ENCODE measurements around the gene MICAL3.
A peak's percentile ranks its signal among the peaks of the same experiment; 100 is the strongest.

MICAL3 gene

DNA sequence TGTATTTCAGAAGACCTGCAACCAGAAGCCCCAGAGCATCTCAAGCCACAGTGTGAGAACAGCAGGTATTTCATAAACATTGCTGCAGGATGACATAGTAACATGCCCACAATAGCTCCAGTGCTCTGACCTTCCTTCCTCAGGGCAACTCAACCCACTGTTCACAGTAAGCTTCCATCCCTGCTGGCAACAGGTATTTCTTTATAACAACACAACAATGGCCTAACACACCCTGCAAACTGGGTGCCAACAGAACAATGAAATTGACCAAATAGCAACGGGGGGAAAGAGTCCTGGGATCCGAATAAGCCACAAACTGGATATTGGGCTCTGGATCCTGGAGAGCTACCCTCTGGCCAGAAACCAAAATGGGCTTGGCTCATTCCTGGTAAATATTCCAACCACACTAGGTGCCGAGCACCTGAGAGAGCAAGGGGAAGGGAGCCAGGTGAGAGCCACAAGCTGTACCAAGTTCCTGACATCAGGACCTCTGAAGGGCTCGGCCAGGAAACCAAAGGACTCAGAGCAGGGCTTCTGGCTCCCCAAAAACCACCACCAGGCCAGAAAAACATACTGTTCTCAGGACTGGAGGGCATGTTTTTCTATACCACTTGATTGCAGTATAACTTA is 99.5 kb downstream of the MICAL3 start:
- DNase-seq: no peak

DNA sequence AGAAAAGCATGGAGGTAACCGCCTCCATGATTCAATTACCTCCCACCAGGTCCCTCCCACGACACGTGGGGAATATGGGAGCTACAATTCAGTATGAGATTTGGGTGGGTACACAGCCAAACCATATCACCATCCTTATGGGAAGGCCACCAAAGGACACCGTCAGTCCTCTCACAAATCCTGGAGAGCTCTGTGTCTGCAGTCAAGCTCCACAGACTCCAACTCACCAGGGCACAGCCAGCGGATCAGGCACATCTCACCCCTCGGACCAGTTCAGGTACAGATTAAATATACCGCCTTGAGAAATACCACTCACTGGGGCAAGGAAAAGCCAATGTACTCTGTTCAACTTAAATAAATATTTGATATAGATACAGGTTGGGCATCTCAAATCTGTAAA is 100.3 kb downstream of the MICAL3 start:
- DNase-seq: no peak

DNA sequence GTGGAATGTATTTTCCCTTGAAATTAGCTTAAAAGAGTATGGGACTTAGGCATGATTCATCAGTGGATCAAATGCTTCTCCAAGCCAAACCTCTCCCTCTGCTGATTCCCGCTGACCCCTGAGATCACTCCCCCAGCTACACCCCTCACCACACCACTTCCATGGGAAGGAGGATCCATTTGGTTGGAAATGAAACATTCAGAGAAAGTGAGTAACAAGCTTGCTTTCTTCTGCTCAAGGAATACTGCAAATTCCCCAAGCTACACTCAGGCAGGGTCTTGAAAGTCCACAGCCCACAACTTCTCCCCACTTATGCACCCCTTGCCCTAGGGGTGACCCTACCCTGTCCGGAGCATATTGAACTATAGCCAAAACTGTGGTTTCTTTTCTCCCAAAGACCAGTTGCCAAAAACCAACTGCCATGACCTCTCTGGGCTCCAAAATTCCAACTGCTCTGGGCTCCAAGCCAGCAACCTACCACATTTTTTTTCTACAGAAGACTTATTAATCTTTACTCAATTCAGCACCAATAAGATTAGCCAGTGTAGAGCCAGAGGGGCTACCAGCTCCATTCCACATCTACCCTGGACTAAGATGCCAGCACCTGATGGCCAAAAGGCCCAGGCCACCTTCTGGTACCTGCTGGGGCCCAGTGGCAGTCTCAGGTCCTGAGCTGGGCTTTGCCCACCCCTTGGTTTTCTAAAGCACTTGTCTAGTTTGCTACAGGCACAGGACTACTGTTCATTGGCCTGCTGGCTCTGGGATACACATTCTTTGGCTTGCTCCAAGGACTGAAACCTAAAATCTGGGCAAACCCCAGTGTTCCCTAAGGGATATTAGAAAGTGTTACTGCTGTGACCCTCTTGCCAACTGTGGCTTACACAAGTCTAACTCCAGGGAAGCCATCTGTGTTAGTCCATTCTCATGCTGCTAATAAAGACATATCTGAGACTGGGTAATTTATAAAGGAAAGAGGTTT is 101.1 kb downstream of the MICAL3 start:
- no peak for DNase-seq

DNA sequence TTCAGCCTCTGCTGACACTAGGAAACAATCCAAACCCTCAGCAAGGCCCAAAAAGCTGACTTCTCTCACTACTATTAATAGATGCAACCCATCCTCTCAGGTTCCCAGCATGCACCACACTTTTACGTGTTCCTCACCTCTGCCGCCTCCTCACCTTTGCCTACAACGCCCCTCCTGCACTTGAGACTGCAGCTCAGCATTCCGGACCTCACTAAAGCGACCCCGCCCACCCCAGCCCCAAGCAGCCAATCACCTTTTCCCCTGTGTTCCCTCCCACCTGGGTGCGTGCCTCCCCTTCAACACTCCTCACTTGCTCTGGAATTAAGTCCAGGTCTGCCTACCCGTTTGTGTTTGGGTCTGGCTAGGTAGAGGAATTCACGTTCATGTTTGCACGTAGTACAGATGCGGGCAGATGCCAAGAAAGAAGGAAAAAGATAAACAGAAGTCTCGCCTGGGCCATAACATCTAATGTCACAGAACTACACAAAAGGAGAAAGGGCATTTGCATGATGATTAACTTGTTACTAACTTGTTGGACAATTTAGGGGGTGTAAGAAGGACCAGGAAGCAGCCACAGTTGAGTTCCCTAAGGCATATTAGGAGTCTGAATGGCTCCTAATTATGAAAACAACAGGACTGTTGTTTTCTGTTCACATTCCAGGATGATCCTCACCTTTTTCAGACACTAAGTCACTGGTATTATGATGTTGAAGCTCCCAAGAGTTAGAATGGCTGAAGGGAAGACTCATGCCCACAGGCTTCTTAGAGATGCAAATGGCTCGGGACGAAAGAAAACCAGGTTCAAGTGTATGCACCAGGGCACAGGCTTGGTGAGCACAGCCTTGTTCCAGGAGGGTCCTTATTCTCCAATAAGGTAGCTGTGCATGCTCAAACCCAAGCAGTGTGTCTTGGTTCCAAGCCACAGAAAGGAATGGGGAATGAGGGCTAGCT is 102.2 kb downstream of the MICAL3 start:
- no peak for DNase-seq

DNA sequence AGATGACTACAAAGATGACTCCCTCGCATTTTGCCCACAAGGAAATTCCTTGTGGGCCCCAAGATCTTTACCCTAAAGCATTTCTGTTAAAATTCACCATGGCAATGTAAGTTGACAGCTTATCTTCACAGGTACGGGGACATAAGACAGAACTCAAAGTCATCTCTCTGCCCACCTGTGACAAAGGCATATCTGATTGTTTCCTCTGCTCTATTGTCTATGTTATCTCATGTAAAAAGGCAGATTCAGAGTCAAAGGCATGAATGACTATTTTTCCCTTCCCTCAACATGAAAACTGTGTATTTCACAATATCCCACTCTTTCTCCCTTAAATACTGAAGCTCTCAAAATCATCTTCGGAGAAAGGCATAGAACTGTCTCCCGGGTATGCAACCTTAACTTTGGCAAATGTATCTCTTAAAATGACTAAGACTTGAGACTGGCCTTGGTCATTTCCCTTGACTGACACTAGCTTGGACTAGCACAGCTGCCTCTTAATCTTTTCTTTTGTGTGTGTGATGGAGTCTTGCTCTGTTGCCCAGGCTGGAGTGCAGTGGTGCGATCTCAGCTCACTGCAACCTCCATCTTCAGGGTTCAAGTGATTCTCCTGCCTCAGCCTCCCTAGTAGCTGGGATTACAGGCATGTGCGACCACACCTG is 103.2 kb downstream of the MICAL3 start:
- DNase-seq: no peak

DNA sequence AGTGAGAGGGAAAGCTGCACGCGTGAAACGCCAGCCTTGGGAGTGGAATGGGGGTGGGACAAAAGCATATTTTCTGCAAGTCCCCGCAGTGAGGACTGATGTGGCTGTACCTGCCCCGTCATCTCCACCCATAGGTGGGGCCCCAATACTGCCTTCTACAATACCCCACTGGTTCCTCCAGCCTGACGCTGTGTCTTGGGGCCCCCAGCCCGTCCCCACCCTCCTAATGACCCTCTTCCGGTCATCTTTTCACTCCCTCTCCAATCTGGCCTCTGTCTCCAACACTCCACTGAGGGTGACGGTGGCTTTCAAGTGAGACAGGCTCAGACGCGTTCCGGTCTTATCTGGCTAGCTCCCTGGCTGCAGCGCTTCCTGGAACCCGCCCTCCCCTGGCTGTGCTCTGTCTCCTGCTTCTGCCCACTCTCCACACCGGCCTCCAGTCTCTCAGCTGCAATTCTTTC is 104.2 kb downstream of the MICAL3 start:
- no peak for DNase-seq

DNA sequence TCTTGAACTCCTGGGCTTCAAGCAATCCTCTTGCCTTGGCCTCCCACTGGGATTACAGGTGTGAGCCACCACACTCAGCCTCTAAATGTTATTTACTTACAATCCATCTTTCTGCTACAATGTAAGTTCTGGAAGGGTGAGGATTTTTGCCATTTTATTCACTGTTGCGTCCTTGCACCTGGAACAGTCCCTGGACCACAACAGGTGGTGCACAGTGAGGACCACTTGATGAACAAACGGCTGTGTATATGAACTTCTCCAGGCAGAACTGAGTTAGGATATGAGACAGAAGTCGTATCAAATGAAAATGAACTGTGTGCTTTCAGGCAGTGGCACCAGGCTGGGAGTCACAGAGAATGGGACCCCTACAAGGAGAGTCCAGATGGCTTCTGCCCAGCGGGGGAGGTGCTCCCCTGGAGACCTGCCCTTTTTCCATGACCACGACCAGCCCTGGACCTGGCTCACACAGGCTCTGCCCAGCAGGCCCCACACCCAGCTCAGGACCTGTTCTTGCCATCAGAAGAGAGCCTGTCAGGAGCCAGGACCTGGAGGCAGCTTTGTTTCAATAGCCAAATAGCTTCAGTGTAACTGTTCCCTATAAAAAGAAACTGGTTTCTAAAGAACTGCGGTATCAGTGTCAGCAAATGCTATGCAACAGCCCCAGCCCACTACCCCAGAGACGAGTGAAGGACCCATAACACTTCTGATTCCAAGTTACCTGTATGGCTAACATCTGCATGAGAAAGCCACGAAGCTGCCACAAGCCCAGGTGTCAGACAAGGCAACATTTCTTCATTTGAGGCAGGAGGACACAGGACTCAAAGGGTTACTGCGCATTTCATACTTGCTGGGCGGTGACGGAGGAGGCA is 104.9 kb downstream of the MICAL3 start:
- DNase-seq: no peak

DNA sequence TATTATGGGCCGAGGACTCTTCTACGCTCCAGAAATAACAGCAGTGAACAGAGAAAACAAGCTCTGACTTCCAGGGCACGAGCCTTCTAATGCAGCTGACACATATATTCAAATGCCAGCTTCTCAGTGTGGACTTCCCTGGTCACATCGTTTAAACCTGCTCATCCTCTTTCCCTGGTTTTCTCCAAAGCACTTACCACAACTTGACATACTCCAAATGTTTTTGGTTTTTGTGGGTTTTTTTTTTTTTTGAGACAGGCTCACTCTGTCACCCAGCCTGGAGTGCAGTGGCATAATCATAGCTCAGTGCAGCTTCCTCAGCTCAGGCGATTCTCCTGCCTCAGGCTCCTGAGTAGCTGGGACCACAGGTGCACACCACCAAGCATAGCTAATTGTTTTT is 105.5 kb downstream of the MICAL3 start:
- DNase-seq: no peak

DNA sequence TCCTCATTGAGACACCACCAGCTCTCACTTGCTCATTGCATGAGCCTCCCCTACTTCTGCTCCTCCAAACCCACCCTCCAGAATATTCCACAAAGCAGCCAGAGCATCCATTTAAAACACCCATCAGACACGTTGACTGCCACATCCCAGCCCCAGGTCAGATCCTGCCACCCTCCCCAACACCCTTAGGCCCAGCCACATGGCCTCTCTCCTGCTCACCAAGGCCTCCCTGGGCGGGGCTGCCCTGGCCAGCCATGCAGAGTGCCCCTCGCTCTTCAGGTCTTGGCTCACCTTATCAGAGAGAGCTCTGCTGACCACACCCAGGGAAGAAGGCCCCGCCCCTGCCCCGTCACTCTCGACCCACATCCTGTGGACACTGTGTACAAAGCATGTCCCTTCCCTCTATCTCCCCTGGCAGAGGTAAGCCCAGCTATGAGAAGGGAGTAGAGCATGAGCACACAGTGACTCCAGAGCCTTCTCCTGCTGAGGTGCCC is 106.8 kb downstream of the MICAL3 start:
- no peak for DNase-seq

DNA sequence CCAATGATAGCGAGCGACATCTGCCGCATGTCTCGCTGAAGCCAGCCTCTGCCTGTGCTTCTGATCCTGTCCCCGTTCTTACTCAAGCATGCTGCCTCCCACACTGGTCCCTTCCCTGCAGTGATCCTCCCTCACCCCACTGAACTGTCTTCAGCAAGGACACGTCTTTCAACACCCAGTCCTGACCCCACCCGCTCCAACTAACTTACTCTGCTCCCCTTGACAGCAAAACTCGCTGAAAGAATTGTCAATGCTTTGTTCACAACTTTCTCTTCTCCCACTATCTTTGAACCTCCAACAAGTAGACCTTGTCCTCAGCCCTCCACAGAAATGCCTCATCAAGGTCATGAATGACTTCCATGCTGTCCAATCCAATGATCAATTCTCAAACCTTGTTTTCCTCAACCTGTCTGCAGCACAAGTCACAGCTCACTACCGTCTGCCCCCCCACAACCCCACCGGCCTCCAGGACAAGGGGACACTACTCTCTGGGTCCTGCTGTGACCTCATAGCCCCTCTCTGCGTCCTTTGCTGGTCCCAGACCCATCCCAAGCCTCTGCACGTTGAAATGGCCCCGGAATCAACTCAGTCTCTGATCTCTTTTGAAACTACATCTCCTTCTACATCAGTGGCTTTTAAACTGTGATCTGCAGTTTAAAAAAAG is 108.0 kb downstream of the MICAL3 start:
- DNase-seq: no peak

DNA sequence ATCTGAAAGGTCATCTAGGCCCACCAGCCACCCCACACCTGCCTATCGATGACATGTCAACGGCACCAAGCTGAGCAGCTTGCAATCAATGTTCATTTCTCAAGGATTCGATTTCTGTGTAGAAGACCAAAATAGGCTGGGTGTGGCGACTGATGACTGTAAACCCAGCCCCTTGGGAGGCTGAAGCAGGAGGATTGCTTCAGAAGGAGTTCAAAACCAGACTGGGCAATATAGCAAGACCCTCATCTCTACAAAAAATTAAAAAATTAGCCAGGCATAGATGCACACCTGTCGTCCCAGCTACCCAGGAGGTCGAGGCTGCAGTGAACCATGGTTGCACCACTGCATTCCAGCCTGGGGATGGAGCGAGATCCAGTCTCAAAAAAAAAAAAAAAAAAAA is 108.7 kb downstream of the MICAL3 start:
- no peak for DNase-seq

DNA sequence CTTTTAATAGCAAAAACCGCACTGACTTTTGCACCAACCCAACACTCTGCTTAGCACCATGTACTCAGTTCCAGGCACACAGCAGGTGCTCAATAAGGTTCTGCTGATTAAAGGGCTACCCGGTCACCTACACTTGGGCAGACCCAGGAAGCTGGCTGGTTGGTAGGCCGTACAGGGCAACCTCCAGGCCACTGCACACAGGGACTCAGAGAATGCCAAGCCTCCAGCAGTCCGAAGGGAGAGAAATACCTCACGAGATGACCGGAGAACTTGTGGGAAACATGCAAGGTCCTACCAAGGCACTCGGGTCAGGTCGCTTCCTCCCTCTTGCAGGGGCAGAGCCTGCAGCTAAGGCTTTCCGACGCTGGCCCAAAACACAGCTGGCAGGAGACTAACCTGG is 109.2 kb downstream of the MICAL3 start:
- DNase-seq: no peak

DNA sequence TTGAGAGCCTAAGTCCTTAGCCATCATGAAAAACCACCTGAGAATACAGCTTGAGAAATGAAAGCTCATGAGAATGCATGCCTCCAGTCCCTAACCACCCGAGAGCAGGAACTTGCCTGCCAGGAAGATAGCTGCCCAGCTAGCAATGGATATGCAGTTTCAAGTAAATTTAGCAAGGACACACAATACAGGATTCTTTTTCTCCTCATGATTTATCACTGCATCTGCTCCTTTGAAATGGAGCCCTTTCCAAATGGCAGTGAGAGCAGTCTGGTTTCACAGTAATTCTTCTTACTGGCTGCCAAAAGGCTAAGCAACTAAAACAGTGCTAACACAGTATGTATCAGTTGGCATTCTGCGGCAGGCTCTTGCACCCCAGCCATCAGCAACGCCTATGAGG is 109.9 kb downstream of the MICAL3 start:
- DNase-seq: no peak

DNA sequence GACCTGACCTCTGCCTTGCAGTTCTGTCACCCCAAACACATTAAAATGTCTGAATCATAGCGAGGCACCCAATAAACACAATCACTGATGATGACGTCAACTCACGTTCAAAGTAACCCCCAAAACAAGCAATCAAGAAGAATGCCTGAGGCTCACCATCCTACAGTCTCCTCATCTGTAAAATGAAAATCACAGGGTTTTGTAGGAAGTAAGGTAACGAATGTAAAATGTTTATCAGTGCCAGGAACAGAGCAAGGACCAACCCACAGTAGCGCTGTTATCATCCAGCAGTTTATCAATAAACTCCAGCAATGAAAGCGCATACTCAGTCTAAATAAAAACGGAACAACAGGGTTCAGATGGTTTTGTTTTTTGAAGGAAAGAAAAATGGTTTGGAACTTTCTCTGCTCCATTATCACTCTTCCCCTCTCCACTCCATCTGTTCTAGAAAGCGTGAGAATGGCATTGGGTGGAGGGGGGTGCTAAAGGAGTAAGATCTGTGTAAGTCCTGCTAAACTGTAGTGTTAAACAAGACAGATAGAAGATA is 110.5 kb downstream of the MICAL3 start:
- no peak for DNase-seq

DNA sequence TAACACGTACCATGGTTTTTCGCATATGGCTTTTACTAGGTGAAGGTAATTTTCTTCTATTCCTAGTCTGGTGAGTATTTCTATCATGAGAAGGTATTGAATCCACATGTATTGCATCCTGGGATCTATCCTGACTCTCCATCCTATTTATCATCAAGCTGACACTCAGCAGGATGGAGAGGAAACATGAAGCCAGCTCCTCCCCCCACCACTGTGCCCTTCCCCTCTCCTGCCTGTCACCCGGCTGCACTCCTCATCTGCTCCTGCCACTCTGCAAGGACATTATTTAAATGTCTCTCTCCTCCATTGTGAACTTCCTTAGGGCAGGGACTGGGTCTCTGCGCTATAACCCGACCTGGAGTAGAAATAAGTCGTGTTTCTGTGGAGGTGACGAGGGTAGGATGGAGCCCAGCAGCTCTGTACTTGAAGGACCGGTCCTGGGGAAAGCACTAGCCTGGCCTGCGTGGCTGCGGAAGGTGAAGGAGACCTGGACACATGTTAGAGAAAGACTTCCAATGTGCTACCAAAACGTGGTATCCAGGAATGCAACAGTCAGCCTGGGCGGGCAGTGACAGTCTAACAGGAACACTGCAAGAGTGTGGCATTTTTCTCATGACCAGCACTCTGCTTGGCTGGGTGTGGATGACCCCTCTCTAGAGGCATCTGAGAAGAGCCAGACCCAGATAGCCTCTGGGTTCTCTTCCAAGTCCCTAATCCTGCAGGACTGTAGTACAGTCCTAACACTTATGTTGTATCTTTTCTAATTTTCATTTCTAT is 111.2 kb downstream of the MICAL3 start:
- no peak for DNase-seq

DNA sequence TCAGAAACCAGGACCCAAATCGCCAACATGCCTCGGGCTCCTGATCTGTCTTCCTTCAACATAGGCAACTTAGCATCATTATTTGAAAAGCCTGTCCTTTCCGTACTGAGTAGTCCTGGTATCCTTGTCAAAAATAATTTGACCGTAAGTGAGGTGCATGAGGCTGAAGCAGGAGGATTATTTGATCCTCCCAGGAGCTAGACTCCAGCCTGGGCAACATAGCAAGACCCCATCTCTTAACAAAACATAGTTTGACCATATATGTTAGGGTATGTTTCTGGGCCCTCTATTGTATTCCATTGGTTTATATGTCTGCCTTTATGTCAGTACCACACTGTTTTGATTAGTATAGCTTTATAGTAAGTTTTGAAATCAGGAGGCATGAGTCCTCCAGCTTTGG is 112.5 kb downstream of the MICAL3 start:
- no peak for DNase-seq

DNA sequence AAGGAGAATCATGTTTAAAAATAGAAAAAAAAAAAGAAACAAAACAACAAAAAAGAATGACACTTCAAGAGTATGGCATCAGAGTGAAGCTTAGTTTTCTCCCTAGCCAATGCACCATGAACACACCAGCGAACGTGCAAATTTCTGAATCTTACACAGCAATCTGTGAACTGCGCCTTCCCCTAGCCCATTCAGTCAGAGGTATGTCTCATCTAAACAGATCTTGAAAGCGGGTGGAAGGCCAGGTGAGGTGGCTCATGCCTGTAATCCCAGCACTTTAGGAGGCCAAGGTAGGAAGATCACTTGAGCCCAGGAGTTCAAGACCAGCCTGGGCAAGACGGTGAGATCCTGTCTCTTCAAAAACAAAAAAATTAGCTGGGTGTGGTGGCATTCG is 113.1 kb downstream of the MICAL3 start:
- DNase-seq: no peak

DNA sequence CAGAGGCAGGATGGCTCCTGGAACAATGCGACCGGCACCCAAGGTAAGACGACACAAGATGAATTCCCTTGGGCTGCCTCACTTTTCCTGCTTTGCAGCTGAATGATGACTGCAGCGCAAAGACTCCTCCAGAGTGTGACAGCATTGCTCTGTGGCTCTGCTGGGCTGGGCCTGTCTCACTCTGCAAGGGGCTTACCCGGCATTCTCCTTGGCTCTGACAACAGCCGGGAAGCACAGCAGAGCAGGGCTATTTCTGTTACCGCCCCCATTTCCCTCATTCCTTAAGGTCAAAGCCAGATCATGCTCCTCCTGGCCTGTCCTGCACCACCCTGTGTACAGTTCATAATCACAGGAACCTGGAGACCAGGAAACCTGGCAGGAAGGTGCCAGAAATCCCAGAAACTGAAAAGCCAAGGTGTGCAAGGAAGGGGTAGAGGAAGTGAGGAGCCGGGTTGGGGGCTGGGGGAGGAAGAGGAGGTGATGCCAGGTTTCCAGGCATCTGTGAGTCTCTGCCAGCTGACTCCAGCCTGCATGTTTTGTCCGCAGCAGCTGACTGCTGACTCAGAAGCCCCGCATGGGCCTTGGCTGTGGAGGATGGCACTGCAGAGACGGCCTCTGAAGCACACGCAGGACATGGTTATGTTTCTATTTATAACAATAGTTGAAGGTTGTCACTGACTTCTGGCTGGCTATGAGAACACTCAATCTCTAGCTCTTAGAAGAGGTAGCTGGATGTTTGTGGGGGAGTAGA is 113.6 kb downstream of the MICAL3 start:
- DNase-seq: peak; percentile 86

DNA sequence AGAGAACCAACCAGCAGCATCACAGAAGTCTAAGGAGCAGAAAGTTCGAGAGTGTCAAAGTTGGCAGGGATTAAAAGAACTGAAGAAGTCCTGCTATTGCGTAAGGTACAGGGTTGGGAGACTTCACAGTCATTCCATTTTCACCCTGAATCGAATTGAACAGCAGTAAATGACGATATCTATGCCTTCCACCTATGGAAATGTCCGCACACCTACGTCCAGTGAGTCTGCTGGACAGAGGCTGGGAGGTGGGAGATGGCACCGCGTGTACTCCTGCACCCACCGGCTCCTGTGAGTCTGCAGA is 116.7 kb downstream of the MICAL3 start:
- DNase-seq: no peak

Measured in left hindlimb (tissue), 1 donor.